Activated CD4-positive, alpha-beta T cell treated with anti-CD3 and anti-CD28 coated beads for 48 hours (primary cell): ENCODE data around the gene DCUN1D1.

Source experiments
- DNase-seq: peaks from one replicate; pipeline ENCODE4 v3.0.0-alpha.2; 2020

The DCUN1D1 gene

GRCh38 chr3:182935803-182936202 lies 44.5 kb downstream of the DCUN1D1 start:
- DNase-seq: no peak

- no peak for DNase-seq
Measured at GRCh38 chr3:182925944-182926337, 54.4 kb downstream of the DCUN1D1 start.

- DNase-seq: no peak
Measured at GRCh38 chr3:182925330-182925943, 54.9 kb downstream of the DCUN1D1 start.

- no peak for DNase-seq
Measured at GRCh38 chr3:182921665-182922355, 58.5 kb downstream of the DCUN1D1 start.

- no peak for DNase-seq
Measured at GRCh38 chr3:182920515-182921084, 59.7 kb downstream of the DCUN1D1 start.

GRCh38 chr3:182919866-182920357 lies 60.4 kb downstream of the DCUN1D1 start:
- DNase-seq: no peak

GRCh38 chr3:182917134-182917533 lies 63.2 kb downstream of the DCUN1D1 start:
- DNase-seq: no peak

- DNase-seq: no peak
Measured at GRCh38 chr3:182914341-182914740, 66.0 kb downstream of the DCUN1D1 start.

- no peak for DNase-seq
Measured at GRCh38 chr3:182913889-182914288, 66.4 kb downstream of the DCUN1D1 start.

- no peak for DNase-seq
Measured at GRCh38 chr3:182912474-182912873, 67.9 kb downstream of the DCUN1D1 start.

GRCh38 chr3:182911782-182912111 lies 68.6 kb downstream of the DCUN1D1 start:
- no peak for DNase-seq

- DNase-seq: no peak
Measured at GRCh38 chr3:182910936-182911781, 69.2 kb downstream of the DCUN1D1 start.

GRCh38 chr3:182909318-182910040 lies 70.9 kb downstream of the DCUN1D1 start:
- DNase-seq: no peak

GRCh38 chr3:182908471-182908870 lies 71.9 kb downstream of the DCUN1D1 start:
- DNase-seq: no peak

- no peak for DNase-seq
Measured at GRCh38 chr3:182906036-182906435, 74.3 kb downstream of the DCUN1D1 start.

- DNase-seq: no peak
Measured at GRCh38 chr3:182905623-182906022, 74.7 kb downstream of the DCUN1D1 start.

- DNase-seq: no peak
Measured at GRCh38 chr3:182904164-182904563, 76.2 kb downstream of the DCUN1D1 start.

- DNase-seq: no peak
Measured at GRCh38 chr3:182902236-182902635, 78.1 kb downstream of the DCUN1D1 start.

GRCh38 chr3:182896553-182896952 lies 83.8 kb downstream of the DCUN1D1 start:
- no peak for DNase-seq

GRCh38 chr3:182895513-182896112 lies 84.7 kb downstream of the DCUN1D1 start:
- no peak for DNase-seq

- DNase-seq: no peak
Measured at GRCh38 chr3:182892226-182892625, 88.1 kb downstream of the DCUN1D1 start.

- no peak for DNase-seq
Measured at GRCh38 chr3:182891364-182891763, 89.0 kb downstream of the DCUN1D1 start.
